NCI-H345 treated with DMSO at 0.1 percent for 48 hours (cell line): Measurements from ENCODE around the gene PHLDA2.

Experiments used
- DNase-seq: peaks from one replicate; lab custom pipeline; 2025; ENCODE audit not compliant: unreplicated experiment; lab: John Stamatoyannopoulos, UW

PHLDA2 gene

DNA sequence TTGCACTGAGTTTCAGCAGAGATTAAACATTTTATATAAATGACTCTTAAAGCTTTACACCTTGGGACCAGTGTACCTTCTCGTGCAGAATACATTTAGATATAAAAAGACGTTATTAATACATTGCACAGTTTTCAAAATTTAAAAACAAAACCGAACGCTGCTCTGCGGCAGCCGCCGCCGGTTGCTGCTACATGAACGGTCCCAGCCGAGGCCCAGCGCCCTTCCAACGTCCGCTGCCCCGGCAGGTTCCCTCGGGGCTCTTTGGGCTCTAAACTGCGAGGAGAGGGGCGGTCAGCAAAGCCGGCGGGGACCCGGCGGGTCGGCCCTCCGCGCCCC, 45.6 kb downstream of the PHLDA2 start:
- DNase-seq, result no peak

GRCh38 chr11:2882396-2883110, 46.7 kb downstream of the PHLDA2 start:
- DNase-seq, result no peak

DNA sequence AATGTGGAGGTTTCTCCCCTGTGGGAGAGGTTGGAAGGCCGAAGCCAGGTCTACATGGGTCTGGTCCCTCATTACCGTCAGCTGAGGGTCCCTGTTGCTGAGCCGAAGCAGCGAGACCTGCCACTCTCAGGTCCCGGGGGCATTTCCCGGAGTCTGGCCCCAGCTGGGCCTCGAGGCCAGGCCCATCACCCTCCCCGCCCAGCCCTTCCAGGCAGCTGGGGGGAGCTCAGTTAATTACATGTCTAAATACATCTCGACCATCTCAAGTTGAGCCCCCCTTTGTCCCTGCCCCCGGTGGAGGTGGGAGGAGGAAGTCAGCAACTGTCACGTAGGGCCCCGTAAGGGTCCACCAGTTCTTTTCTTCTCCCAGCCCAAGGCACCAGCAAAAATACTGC, 47.2 kb downstream of the PHLDA2 start:
- no peak for DNase-seq

DNA sequence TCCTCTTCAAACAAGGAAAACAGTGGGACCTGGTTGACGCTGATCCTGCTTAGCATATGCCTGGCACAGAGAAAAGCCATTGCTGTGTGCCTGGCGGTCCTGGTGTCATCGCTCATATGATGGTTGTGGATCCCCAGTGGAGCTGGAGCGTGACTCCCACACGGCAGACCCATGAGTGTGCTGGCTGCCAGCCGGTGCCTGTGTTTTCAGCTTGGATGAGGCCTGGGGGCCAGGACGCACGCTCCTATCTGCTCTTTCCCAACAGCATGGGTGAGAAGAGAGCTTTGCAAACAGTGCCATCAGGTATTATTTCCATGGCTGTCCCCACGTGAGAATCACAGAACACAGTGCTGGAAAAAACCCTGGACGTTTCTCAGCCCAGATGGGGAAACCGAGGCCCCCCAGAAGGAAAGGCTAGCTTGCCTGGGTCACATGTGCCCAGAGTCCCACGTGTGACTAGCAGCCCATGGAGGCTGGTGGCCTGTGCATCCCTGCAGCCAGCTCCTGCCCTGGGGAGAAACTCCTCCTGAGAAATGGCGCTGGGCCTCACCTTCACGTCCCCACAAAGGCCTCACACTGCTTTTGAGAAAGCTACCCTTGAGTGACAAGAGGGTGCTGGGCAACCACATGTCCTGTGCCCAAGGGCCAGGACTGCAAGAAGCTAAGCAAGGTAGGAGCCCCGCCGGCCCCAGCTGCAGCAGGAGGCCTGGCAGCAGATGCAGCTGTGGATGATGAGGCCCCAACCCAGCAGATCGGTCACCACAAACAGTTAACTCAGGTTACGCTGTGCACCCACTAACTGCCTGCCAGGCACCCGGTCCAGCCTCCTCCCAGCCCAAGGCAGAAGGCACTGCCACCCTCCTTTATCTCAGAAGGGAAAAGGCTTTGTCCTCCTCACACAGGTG, 47.9 kb downstream of the PHLDA2 start:
- DNase-seq, result no peak

DNA sequence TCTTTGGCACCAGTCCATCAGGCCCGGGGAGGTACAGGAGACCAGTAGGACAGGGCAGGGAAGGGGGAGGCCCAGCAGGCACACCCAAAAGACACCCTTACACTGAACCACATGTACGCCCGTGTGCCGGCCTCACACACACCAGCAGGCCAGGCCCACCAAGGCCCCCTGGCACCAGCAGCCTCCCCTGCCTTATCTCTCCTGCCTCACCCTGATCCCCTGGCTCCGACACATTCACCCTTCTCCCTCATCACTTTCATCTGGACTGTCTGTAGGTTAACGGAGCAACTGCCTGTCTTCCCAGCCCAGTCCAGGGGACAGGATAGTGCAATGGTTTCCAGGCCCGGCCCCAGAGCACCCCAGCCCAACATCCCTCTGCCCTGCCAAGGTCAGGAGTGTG, 48.6 kb downstream of the PHLDA2 start:
- no peak for DNase-seq

GRCh38 chr11:2878782-2879181, 50.4 kb downstream of the PHLDA2 start:
- no peak for DNase-seq
